HepG2 (cell line): ENCODE measurements around the gene UGT1A8.

Experiments used
- CTCF ChIP-seq: sonication (generic); formaldehyde crosslinking; IDR thresholded peaks from 2 replicates; pipeline ENCODE4 v1.5.0; 2020; ENCODE audit warnings: mild to moderate bottlenecking, missing genetic modification reagents, moderate library complexity
- KLF9 ChIP-seq: IDR thresholded peaks from 2 replicates; pipeline ENCODE4 v1.6.1; 2016; ENCODE audit warnings: low read depth
- RBM22 ChIP-seq: fragments of 200-400 bp; formaldehyde crosslinking; optimal IDR thresholded peaks from 2 replicates; pipeline ENCODE3; 2017; ENCODE audit warnings: mild to moderate bottlenecking, low read length, moderate library complexity
- ZNF224 ChIP-seq: sonication (generic); formaldehyde crosslinking; IDR thresholded peaks from 2 replicates; pipeline ENCODE4 v1.5.0; 2020; ENCODE audit warnings: mild to moderate bottlenecking, missing genetic modification reagents
- ZNF530 ChIP-seq: sonication (generic); formaldehyde crosslinking; IDR thresholded peaks from 2 replicates; pipeline ENCODE4 v1.5.0; 2020; ENCODE audit warnings: low read depth, mild to moderate bottlenecking, missing genetic modification reagents

- no peak for TF ChIP-seq ZNF224 (CRISPR knock-in tag)
- TF ChIP-seq KLF9 (CRISPR knock-in tag) = no peak
- no peak for TF ChIP-seq CTCF (CRISPR knock-in tag)
- TF ChIP-seq ZNF530 (CRISPR knock-in tag) = no peak
- TF ChIP-seq RBM22 = no peak
Measured at GRCh38 chr2:233690444-233690843, 73.0 kb downstream of the UGT1A8 start.
